ENCODE measurements around the gene CCL11.
"Not testable (repeated sequence)": the region's sequence is repeated elsewhere in the genome, so short reads cannot be mapped to it uniquely, and the experiment has no call there.

CCL11 gene

GRCh38 chr17:34312080-34312479 is 26.5 kb downstream of the CCL11 start:
- ATAC-seq, result no peak

- no peak for ATAC-seq
These were observed 27.6 kb downstream of the CCL11 start for GRCh38 chr17:34313164-34313563.

- ATAC-seq, result no peak
These were observed 28.7 kb downstream of the CCL11 start for GRCh38 chr17:34314279-34314678.

- no peak for ATAC-seq
These were observed 32.9 kb downstream of the CCL11 start for GRCh38 chr17:34318474-34318873.

GRCh38 chr17:34319039-34319483 is 33.5 kb downstream of the CCL11 start, which contains the start of gene CCL8:
CCL8 (plus strand) TSS chr17:34319435; CDS start chr17:34319502, 67 bp downstream.
- ATAC-seq, result no peak

- no peak for ATAC-seq
These were observed 36.4 kb downstream of the CCL11 start for GRCh38 chr17:34321964-34322363.

- ATAC-seq, result not testable (repeated sequence)
These were observed 42.0 kb downstream of the CCL11 start for GRCh38 chr17:34327580-34327979.

- no peak for ATAC-seq
These were observed 52.2 kb downstream of the CCL11 start for GRCh38 chr17:34337701-34338100.
